ENCODE data around the gene TMEM106A.
A peak's percentile ranks its signal among the peaks of the same experiment; 100 is the strongest.
"Not testable (repeated sequence)": the region's sequence is repeated elsewhere in the genome, so short reads cannot be mapped to it uniquely, and the experiment has no call there.

Gene TMEM106A

DNA sequence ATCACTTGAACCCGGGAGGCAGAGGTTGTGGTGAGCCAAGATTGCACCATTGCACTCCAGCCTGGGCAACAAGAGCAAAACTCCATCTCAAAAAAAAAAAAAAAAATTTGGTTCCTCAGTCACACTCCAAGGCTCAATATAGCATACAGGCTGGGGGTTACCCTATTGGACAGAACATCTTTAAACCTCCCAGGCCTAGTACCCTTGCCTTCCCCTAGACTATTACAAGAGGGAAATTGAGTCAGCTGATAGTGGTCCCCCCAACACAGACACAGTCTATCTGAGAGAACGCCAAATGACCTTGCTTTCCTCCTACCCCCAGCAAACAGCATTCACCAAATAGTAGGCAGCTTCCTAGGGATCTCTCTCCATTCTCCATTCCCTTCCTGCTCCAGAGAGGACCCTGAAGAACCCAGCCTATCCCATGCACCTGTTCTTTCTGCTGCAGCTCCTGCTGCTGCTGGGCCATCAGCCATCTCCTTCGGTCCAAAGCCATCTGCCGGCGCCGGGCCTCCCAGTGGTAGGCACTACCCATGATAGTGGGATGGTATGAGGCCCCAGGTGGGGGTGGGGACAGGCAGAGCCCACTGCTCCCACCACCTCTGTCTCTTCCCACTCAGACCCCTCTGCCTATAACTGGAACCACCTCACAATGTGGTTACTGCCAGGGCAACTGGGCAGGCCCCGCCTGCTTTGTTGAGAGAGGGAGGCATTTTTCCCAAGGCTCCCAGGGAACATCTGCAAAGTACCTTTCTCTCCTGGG is 16.5 kb downstream of the TMEM106A start, which contains the start of gene CCDC200:
TSS of gene CCDC200 (minus strand) at position 604 of the 763 bp plus-strand sequence. CDS start at position 535, 69 bp downstream.
- not testable (repeated sequence) for H3K4me3 Mint-ChIP-seq, ATAC-seq, H3K27ac Mint-ChIP-seq

DNA sequence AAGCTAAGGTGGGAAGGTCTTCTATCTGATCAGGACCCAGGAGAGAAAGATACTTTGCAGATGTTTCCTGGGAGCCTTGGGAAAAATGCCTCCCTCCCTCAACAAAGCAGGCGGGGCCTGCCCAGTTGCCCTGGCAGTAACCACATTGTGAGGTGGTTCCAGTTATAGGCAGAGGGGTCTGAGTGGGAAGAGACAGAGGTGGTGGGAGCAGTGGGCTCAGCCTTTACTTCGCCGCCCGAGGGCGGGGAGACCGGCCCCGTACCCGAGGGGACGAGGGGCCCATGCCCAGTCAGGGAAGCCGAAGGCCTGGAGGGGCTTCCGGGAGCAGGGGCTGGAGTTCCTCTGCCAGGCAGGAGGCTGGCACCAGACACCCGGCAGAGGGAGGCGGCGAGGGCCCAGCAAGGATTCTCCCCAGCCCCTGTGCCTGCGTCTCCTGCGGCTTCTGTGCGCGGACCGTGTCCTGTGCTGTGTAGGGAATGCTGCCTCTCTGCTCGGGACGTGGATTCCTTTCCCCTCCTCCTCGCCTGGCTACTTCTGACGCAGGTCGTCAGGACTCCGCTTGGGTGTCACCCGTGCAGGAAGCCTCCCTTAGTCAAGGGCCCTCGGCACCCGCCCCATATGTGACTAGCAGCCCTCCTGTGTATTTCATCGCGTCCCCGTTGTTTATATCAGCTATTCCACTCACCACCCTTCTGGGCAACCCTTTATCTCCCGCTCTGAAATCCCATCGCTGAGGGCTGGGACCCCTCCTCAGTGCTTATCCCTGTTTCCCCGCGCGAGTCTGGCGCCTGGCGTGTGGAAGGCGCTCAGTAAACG is 19.7 kb downstream of the TMEM106A start:
- ATAC-seq, H3K27ac Mint-ChIP-seq, H3K9me3 Mint-ChIP-seq, H3K27me3 Mint-ChIP-seq, H3K4me1 Mint-ChIP-seq, H3K4me3 Mint-ChIP-seq, H3K36me3 Mint-ChIP-seq: not testable (repeated sequence)

More for the DNA sequence above, 16.5 kb downstream of the TMEM106A start, which contains the start of gene CCDC200:
- H3K27me3 Mint-ChIP-seq, H3K4me1 Mint-ChIP-seq, H3K9me3 Mint-ChIP-seq: not testable (repeated sequence)
- peaks cover 11% of the 10 kb centered on the region for H3K36me3 Mint-ChIP-seq

GRCh38 chr17:43232021-43232699 is 20.5 kb downstream of the TMEM106A start:
- not testable (repeated sequence) for H3K4me1 Mint-ChIP-seq, H3K27me3 Mint-ChIP-seq, H3K36me3 Mint-ChIP-seq, H3K9me3 Mint-ChIP-seq, H3K27ac Mint-ChIP-seq, H3K4me3 Mint-ChIP-seq, ATAC-seq

- not testable (repeated sequence) for H3K27ac Mint-ChIP-seq, H3K4me1 Mint-ChIP-seq, H3K4me3 Mint-ChIP-seq, H3K36me3 Mint-ChIP-seq, ATAC-seq, H3K9me3 Mint-ChIP-seq, H3K27me3 Mint-ChIP-seq
These were observed 21.6 kb downstream of the TMEM106A start for GRCh38 chr17:43233263-43233662.

GRCh38 chr17:43233877-43234276 is 22.2 kb downstream of the TMEM106A start, which contains the start of gene RNU2-1:
Gene RNU2-1 (minus strand): TSS chr17:43233977.
- not testable (repeated sequence) for H3K4me1 Mint-ChIP-seq, H3K4me3 Mint-ChIP-seq, H3K27ac Mint-ChIP-seq, H3K27me3 Mint-ChIP-seq, H3K36me3 Mint-ChIP-seq, ATAC-seq, H3K9me3 Mint-ChIP-seq

DNA sequence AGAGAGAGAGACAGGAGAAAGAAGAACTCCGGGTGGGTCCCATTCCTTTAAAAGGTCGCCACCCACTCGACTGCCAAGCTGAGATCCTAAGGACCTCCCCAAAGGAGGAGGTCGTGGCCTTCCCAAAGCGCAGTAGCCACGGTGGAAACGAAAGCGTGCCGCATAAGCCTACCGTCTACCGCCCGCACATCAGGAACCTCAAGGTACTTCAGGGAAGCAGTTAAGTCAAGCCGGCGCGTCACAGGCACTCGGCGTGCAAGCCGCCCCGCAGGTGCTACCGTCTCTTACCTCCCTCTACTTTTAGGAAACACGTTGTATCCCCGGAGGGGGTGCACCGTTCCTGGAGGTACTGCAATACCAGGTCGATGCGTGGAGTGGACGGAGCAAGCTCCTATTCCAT is 27.9 kb downstream of the TMEM106A start:
- not testable (repeated sequence) for H3K36me3 Mint-ChIP-seq, H3K4me1 Mint-ChIP-seq, H3K27ac Mint-ChIP-seq, H3K27me3 Mint-ChIP-seq, H3K4me3 Mint-ChIP-seq, H3K9me3 Mint-ChIP-seq
- ATAC-seq: peak; percentile 34

DNA sequence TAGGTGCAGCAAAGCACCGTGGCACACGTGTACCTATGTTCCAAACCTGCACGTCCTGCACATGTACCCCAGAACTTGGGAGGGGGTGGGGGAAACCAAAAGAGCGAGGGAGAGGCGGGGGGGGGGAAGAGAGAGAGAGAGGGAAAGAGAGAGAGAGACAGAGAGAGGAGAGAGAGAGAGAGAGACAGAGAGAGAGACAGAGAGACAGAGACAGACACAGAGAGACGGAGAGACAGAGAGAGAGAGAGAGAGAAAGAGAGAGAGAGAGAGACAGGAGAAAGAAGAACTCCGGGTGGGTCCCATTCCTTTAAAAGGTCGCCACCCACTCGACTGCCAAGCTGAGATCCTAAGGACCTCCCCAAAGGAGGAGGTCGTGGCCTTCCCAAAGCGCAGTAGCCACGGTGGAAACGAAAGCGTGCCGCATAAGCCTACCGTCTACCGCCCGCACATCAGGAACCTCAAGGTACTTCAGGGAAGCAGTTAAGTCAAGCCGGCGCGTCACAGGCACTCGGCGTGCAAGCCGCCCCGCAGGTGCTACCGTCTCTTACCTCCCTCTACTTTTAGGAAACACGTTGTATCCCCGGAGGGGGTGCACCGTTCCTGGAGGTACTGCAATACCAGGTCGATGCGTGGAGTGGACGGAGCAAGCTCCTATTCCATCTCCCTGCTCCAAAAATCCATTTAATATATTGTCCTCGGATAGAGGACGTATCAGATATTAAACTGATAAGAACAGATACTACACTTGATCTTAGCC is 29.1 kb downstream of the TMEM106A start:
- not testable (repeated sequence) for H3K9me3 Mint-ChIP-seq, H3K27ac Mint-ChIP-seq, H3K4me3 Mint-ChIP-seq, H3K36me3 Mint-ChIP-seq, H3K27me3 Mint-ChIP-seq, H3K4me1 Mint-ChIP-seq
- ATAC-seq: peak; percentile 50

- not testable (repeated sequence) for H3K27ac Mint-ChIP-seq, H3K9me3 Mint-ChIP-seq, H3K27me3 Mint-ChIP-seq, H3K4me1 Mint-ChIP-seq, H3K4me3 Mint-ChIP-seq, ATAC-seq, H3K36me3 Mint-ChIP-seq
These were observed 34.8 kb downstream of the TMEM106A start for GRCh38 chr17:43246456-43246855.
